Left lobe of liver (tissue), 2 donors: Measurements from ENCODE around the gene SMR3B. TPM values are rescaled to one million over a fixed set of nuclear protein-coding genes. Genes with fewer than 3 reads are reported as not detected.
A peak's percentile ranks its signal among the peaks of the same experiment; 100 is the strongest.

ENCODE experiments used
- ATAC-seq: fragments of 200-7000 bp; cut with Tn5 transposase; one replicate; pipeline ENCODE4 v1.9.1; 2020; ENCODE audit warnings: mild to moderate bottlenecking, moderate library complexity
- DNase-seq: peaks from one replicate; pipeline ENCODE4 v3.0.0-alpha.2; 2020; ENCODE audit warnings: low spot score
- total RNA-seq: library from RNA; stranded (reverse); gene quantifications from one replicate; pipeline ENCODE4 v1.2.1, GENCODE V29; 2021
- donor health status: DM: no; HTN: no; CAD: no; lungs with moderate emphysema.
- donor health status: DM: no; HTN: yes; CAD: no.

Gene SMR3B
- not detected for total RNA-seq

GRCh38 chr4:70382691-70383181 lies at the start of gene SMR3B:
Gene SMR3B (plus strand): TSS chr4:70383131. CDS start chr4:70384511, 1,380 bp downstream.
- DNase-seq = no peak
- no peak for ATAC-seq

DNA sequence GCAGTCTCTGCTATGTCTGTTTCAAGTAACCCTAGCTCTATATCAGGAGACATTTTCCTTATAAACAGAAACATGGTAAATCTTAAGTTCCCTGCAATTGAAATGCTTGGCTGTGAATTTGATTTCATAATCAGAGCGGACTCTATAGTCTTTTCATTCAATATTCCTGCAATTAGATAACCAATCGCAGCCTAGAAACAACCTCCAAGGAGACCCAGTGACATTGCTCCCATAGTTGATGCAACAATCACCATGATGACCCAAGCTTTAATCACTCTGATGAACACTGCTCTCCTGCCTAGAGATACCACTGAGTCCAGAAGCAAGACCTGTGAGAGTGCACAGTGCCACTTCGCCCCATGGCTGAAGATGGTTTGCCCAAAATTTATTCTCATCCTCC lies 48.2 kb upstream of the SMR3B start, which contains the start of gene CABS1:
Gene CABS1, plus strand, starts transcription at position 301 of the 400 bp plus-strand sequence. Its CDS starts 59 bp downstream, at position 360.
- no peak for ATAC-seq
- no peak for DNase-seq

GRCh38 chr4:70336043-70336442 lies 46.9 kb upstream of the SMR3B start:
- DNase-seq (no peak), ATAC-seq (no peak)

GRCh38 chr4:70337886-70338420 lies 45.0 kb upstream of the SMR3B start:
- ATAC-seq (no peak), DNase-seq (no peak)

- DNase-seq = no peak
- no peak for ATAC-seq
These were observed 26.7 kb upstream of the SMR3B start for GRCh38 chr4:70356185-70356584.

DNA sequence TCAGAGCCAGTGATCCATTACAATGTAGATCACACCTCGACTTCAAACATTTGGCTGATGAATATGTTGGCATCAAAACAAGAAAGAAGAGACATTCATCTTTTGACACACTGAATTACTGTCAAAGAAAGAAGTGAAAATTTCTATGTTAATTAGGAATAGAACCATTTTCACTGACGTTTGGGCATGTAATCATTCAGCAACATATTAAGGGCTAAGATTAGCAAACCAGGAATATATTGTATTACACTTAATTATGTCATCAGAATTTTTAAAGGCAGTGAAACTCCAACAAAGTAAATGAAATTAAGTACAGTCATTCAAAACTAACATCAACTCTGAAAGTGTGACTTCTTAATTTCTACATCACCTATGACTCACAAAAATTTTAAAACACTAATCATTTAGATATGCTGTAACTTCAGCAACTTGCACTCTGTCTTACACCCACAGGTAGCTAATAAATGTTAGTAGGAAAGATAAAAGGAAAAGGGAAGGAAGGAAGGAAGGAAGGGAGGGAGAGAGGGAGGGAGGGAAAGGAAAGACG lies 23.7 kb upstream of the SMR3B start:
- ATAC-seq (no peak), DNase-seq (no peak)

DNA sequence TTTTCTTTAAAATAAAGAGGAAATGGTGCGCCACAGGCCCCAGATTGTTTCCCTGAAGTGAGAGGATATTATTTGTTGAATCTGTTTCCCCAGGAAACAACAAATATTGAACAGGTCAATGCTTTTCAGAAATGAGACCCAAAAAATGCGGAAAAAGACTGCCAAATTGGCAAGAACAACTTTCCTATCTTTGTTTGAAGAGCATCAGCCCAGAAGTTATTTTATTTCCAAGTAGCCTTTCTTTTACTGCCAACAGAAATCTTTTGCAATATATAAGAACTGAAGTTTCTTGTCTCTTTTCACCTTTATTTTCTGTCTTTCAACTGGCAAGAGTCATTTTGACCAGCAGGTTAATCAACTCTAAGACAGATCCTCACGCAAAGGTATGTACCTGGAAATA lies 22.5 kb upstream of the SMR3B start, which contains the start of gene SMR3A:
Gene SMR3A, plus strand, starts transcription at position 301 of the 400 bp plus-strand sequence. CDS start 1,356 bp downstream, outside the sequence.
- ATAC-seq (no peak), DNase-seq (no peak)

- ATAC-seq = no peak
- no peak for DNase-seq
These were observed 18.9 kb upstream of the SMR3B start for GRCh38 chr4:70364002-70364401.

DNA sequence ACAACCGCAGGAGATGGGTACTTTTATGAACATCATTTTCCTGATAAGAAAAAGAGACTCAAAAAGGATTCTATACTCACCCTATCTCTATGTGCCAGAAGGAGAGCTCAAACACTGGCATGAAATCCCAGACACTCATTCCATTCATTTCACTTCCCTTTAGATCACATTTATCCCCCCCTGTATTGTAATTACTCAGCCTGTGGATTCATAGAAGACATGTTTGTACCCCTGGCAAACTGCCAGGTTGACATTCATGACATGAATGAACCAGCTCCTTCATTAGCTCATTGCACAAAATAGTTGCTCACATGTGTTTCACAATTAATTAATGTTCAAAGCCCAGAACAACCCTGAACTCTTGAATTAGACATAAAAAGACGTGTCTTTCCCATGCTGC lies 17.5 kb upstream of the SMR3B start:
- no peak for ATAC-seq
- DNase-seq = no peak

GRCh38 chr4:70367813-70368212 lies 15.1 kb upstream of the SMR3B start:
- DNase-seq (no peak), ATAC-seq (no peak)

- ATAC-seq (no peak), DNase-seq (no peak)
These were observed 10.9 kb upstream of the SMR3B start for GRCh38 chr4:70371987-70372386.

DNA sequence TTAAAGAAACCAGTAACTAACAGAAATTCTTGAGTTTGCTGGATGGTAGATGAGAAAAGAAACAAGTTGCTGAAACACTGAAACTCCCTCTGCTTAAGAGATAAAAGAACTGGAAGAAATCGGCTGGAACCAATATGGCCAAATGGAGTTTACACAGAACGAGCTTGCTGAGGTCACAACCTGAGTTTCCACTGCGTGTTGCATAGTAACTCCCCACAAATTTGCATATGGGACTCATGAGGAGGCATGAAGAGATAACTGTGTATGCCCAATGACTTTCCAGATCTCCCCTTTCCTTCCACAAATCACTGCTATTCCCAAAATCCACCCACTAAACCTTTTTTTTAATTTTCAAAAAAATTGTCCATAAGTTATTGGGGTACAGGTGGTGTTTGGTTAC lies 10.2 kb upstream of the SMR3B start:
- no peak for ATAC-seq
- no peak for DNase-seq

DNA sequence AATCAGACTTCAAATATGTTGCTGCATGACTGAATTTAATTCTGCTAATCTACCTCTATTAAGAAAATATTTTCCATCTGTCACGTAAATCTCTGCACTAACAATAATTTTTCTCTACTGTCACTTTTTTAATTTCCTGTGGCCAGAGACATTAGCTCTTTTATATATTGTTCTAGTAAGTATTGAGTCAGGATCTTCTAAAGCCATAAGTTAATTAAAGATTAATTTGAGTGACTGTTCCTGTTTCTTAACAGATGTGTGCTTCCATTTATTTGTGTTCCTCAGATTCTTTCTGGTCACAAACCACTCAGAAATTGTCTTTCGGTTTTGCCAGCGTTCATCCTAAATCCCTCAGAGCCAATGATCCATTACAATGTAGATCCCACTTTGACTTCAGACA lies 2.4 kb upstream of the SMR3B start:
- ATAC-seq (no peak), DNase-seq (no peak)

GRCh38 chr4:70392057-70392776 lies 9.3 kb downstream of the SMR3B start:
- DNase-seq = no peak
- no peak for ATAC-seq

GRCh38 chr4:70397580-70397979 lies 14.6 kb downstream of the SMR3B start, which contains the start of gene OPRPN:
Gene OPRPN (plus strand): TSS chr4:70397940. CDS start chr4:70399286, 1,346 bp downstream.
- DNase-seq (no peak), ATAC-seq (peak; percentile 65)

- no peak for DNase-seq
- ATAC-seq = peak; percentile 86
These were observed 16.4 kb downstream of the SMR3B start for GRCh38 chr4:70399319-70399718.

DNA sequence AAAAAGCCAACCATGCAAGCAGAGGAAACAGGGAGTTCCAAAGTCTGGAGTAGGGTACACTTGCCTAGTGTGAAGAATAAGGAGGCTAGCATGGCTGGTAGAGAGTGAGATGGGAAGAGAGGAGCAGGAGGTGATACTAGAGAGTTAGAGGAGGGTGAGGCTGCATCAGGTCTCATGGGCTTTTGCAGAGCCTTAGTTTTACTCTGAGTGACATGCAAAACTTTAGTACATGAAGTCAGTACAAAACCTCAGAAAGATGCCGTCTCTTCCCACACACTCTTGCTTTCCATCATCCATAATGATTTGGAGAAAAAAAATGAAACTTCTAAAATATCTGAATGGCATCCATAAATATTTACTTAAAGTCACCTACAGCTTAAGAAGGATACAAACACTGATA lies 19.8 kb downstream of the SMR3B start:
- DNase-seq (no peak), ATAC-seq (no peak)

GRCh38 chr4:70405765-70406164 lies 22.8 kb downstream of the SMR3B start:
- no peak for DNase-seq
- ATAC-seq = no peak

DNA sequence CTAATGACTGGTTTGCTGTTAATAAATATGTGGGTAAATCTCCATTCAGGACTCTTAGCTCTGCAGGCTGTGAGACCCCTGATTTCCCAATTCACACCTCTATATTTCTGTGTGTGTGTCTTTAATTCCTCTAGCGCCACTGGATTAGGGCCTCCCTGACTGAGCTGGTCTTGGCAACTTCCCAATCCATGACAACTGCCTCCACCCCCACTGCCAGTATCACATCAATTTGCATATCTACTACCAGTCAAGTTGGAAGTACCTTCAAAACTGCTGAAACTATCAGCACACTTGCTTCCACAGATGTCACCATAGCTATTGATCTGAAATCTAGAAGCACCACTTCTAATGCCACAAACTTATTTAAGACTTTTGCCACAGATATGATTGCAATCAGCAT lies 42.4 kb downstream of the SMR3B start:
- DNase-seq = no peak
- ATAC-seq = no peak

DNA sequence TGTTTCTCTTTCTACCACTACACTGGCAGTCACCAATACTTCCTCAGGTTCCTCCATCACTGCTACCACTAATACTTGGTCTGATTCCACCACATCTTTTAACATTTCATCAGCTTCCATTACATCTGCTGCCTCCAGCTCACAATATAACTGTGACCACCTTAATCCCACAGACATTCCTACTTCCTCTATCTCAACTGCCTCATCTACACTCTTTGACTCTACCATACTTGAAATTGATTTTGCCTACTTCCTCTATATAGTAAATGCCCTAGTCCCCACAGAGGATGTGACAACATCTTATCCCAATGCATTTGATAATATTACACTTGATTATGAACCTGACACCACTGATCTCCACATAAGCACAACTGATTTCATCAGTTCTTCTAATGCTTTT lies 43.9 kb downstream of the SMR3B start:
- no peak for DNase-seq
- ATAC-seq = no peak

- no peak for DNase-seq
- ATAC-seq = no peak
These were observed 54.3 kb downstream of the SMR3B start for GRCh38 chr4:70437197-70437596.
